ENCODE data around the gene NTNG2.
"Not testable (repeated sequence)": the region's sequence is repeated elsewhere in the genome, so short reads cannot be mapped to it uniquely, and the experiment has no call there.

NTNG2 gene, protein sequence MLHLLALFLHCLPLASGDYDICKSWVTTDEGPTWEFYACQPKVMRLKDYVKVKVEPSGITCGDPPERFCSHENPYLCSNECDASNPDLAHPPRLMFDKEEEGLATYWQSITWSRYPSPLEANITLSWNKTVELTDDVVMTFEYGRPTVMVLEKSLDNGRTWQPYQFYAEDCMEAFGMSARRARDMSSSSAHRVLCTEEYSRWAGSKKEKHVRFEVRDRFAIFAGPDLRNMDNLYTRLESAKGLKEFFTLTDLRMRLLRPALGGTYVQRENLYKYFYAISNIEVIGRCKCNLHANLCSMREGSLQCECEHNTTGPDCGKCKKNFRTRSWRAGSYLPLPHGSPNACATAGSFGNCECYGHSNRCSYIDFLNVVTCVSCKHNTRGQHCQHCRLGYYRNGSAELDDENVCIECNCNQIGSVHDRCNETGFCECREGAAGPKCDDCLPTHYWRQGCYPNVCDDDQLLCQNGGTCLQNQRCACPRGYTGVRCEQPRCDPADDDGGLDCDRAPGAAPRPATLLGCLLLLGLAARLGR

DNA sequence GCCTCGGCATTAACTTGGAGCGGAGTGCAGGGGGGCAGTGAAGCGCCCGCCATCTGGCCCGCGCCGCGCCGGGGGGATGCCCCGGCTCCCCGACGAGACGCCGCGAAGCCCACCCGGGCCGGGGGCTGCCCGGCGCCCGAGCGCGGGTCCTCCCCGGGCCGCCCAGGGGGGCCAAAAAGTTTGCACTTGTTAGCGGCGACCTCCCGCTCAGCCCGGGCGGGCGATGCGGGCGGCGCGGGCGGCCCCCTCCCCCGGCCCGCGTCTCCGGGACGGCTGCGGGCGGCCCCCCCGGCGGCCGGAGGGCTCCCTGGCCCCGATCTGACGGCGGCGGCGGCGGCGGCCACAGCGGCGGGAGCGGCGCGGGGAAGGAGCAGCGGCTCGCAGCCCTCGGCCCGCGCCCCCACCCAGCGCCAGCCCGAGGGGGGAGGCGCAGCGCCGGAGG is at the start of gene NTNG2:
Gene NTNG2, plus strand, starts transcription at position 316 of the 442 bp plus-strand sequence. CDS start 4,774 bp downstream, outside the sequence.
- no peak for DNase-seq (ENCODE audit: low read depth in 2 of 2)

DNA sequence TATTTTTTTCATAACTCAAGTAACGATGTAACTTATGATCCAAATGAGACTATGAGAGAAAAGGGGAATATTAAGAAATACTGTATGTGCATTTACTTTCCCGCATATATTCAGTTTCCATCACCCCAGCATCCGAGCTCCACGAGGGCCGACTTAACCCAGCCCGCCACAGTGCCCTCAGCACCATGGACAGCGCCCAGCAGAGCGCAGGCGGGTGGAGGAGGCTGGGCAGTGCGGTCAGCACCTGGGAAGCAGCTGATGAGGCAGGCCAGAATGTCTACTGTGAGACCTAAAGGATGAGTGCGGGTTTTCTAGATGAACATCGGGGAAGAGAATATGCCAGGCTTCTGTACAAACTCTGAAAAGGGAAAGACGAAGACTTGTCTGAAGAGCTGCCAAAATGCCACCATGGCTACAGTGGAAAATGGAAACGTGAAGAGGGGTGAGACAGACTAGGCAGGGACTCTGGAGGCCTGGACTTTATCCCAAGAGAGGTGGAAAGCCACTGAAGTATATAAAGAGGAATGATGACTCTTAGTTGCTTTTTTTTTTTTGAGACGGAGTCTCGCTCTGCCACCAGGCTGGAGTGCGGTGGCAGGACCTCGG is 47.7 kb upstream of the NTNG2 start:
- DNase-seq (ENCODE audit: low read depth in 2 of 2) = no peak

DNA sequence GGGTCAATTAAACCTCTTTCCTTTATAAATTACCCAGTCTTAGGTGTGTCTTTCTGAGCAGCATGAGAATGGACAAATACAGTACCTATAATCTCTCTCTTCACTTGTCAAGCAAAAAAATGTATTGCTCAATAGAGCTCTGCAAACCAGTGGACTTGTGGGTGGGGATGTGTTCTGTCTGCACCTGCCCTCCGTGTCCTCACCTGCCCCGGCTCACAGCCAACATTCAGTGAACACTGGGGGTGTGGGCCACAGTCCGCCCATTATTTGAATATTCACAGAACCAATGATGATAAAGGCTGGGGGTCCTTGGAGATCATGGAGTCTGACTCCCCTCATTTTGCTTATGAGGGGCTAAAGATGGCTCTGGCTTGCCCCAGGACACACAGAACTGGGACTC is 45.3 kb upstream of the NTNG2 start:
- no peak for DNase-seq (ENCODE audit: low read depth in 2 of 2)

DNA sequence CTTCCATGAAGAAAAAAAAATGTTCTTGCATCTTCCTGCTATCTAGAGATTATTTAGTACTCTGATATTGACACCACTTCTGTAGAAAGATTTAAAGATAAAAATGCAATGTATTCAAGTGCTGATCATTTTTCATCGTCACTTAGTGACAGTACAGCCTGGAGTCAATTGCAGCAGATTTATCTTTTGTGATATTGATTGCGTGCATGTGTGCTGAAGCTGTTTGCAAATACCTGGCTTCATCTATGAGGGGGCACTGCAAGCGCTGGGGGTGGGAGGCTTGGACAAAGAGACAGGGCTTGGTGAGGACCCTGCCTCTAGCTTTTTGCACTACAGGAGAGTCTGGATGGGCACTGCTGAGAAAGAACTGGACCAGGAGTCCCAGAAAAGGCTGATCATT is 44.2 kb upstream of the NTNG2 start:
- DNase-seq (ENCODE audit: low read depth in 2 of 2) = no peak

DNA sequence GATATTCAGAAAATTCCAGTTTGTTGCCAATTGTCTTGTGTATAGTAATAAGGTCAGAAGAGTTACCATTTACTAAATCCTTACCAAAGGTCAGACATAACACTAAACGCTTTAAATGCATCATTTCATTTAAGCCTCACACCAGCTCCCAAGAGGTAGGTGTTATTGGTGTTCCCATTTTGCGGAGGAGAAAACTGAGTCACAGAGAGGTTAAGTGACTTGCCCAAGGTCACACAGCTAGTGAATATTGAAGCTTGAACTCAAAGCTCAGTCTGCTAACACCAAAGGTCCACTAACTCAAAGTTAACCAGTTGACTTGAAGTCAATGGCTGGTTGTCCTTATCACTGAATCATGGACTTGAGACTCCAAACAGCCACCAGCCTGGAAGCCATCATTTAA is 40.8 kb upstream of the NTNG2 start:
- no peak for DNase-seq (ENCODE audit: low read depth in 2 of 2)

DNA sequence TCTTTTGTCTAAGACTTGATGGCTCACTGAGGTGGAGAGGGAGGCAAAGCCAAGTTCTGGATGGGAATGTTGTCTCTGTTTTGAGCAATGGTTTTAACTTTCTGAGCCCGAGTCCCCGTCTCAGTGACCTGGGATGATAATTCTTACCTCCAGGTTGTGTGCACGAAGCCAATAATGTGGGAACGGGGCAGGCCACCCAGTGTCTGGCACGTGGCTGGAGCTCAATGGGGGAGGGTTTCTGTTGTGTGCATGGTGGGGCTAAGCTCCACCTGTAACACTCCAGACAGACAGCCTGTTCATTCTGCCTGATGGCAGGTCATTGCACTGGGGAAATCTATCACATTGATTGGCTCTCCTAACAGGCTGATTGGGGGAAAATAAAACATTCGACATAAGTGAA is 37.1 kb upstream of the NTNG2 start:
- no peak for DNase-seq (ENCODE audit: low read depth in 2 of 2)

DNA sequence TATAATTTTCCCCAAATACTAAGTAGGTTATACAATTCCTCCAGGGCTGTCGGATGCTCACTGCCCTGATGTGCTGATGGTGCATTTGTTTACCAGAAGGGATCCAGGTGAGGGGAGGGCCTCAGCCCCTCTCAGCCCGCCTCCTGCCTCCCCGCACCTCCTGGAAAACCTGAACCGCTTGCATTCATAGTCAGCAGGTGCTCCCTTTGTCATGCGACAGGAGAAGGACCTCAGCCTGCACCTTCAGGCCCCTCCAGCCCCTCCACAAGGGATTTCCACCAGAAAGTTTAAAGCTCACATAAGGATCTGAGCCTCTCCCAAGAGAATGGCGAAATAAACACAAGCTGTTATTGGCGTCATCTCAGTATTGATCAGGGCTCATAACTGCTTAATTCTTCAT is 36.5 kb upstream of the NTNG2 start:
- no peak for DNase-seq (ENCODE audit: low read depth in 2 of 2)

DNA sequence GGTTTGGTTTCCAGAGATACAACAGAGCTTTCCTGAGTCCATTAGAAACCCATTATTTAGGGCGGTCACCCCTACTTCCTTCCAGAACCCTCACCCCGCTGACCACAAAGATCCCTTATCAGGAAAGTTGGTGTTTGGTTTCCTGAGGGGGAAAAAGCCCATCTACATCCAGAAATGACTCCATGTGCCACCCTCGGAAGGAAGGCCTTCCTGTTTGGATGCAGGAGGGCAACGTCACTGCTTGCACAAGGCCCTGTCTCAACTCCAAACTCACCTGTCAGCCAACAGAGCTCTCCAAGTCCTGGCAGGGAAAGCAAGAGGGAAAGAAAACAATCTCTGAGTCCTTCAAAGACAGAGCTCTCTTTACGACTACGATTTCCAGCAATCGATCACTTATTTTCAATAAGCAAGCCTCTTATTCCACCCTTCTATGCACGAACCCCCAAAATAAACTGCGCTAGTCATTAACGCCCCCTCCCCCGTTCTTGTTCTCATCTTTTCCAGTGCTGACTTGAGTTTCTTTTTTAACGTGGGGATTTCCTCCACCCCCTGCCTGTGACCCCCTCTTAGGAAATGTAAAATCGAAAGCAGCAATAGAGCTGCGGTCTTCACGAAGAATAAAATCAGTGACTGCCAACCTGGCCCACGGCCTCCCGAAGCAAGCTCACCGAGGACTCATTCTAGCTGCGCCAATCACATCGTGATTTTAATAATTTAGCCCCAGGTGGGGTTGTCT is 35.7 kb upstream of the NTNG2 start:
- DNase-seq (ENCODE audit: low read depth in 2 of 2) = no peak

DNA sequence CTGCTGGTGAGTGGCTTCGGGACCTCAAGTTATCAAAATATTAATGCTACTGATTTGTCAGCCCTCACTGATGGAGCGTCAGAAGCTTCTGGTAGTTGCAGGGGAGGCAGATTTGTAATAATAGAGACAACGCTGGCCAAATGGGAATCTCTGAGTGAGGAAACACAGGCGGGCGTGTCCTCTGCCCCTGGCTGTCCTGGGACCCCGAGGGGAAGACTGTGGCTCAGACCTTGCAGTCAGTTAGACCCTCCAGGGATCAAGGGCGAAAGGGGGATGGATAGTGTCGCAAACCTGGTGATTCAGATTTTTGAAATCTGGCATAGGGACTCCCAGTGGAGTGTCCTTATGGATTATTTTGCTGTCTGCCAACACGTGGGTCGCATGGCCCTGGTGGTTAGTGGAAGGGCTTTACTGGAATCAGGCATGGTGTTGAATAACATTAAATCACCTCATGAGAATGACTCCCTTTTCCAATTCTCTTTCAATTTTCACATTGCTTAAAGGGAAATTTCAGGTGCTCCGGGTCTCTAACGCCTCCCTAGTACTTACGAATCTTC is 35.1 kb upstream of the NTNG2 start:
- DNase-seq (ENCODE audit: low read depth in 2 of 2) = no peak

DNA sequence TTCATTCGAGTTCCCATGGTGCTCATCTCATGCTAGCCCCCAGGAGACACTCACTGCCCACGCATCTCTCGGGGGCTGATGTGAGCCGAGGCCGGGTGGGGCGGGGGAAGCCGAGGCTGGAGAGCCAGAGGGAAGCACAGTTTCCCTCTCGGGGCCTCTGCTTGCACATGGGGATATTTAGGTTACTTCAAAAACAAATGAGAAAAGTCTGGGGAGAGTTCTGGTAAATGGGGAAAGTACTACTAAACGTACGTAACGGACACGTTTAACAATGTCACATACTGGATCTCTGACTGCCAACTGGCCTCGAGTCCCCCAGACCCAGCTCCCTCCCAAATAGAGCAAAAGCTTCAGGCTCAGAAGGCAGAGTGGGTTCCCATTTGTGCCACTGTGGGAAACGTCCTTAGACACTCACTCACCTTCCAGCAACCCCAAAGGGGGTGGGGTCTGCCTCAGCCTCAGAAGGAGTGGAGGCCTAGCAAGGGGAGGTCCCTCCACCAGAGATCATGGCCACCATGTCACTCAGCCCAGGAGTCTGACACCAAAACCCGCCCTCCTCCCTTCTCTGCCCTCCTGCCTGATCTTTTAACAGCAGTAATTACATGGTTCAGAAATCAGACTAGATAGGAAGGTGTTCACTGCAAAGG is 33.8 kb upstream of the NTNG2 start:
- DNase-seq (ENCODE audit: low read depth in 2 of 2) = no peak

DNA sequence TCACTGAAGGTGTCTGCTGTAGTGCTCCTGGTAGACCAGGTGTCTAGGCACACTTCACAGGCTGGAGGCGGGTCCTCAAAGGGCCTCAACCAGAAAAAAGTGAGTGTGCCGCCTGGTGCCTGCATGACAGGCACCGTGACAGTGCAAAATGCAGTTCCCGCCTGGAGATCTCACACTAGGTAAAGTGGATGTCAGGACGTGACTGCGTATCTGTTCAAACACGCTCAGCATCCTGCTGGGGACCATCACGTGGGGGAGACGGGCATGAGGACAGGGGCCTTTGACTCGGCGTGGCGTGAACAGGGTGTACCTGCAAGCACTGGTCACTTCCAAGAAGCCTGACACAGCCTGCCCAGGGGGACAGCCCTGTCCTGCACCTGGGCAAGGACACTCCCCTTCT is 32.3 kb upstream of the NTNG2 start:
- no peak for DNase-seq (ENCODE audit: low read depth in 2 of 2)

DNA sequence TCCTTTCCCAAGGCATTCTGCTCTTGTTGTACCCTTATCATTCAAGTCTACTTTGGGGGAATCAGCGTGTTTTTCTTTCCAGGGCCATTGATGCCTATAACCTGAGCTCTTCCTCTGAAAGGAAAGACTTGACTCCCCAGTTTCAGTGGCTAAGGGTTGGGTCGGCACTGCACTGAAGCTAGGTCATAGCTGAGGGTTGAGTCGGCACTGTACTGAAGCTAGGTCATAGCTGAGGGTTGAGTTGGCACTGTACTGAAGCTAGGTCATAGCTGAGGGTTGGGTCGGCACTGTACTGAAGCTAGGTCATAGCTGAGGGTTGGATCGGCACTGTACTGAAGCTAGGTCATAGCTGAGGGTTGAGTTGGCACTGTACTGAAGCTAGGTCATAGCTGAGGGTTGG is 27.8 kb upstream of the NTNG2 start:
- not testable (repeated sequence) for DNase-seq (ENCODE audit: low read depth in 2 of 2)

DNA sequence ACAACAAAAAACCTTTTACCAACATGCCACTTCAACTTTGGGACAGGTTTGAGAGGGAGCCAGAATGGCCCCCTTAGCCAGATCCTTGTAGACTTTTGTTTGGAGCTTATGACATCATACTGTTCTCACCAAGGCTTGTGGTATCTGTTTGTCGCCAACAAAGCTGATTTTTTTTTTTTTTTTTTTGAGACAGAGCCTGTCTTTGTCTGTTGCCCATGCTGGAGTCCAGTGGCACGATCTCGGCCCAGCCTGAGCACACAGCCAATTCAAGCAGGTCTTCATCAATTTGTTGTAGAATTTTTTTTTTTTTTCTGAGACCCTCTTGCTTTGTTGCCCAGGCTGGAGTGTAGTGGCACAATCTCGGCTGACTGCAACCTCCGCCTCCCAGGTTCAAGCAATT is 26.4 kb upstream of the NTNG2 start:
- no peak for DNase-seq (ENCODE audit: low read depth in 2 of 2)

DNA sequence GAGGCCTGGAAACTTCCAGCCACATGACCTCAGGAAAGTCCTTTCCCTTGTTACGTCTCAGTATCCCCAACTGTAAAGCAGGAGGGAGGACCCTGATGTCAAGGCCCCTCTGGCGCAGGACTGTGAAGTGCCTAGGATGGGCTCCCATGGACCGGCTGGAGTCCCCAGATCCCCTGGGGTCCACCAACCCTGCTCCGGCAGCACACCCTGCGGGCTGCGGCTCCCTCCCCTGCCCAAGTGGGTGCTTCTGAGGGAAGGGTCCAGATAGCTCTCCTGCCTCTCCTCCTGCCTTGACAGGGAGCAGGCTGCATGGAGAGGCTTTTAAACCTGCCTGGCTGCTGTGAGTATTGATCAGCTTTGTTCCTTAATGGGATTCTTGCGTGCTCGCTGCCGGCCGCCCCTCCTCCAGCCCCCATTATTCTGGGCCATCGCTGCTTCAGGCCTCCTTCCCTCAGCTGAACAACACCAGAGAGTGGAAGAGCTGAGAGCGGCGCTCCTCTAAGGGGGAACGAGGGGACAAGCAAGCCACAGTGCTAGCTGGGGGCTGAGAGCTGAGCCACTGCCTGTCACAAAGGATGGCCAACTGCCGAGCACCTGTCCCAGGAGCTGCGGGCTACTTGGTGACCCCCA is 25.6 kb upstream of the NTNG2 start:
- no peak for DNase-seq (ENCODE audit: low read depth in 2 of 2)

DNA sequence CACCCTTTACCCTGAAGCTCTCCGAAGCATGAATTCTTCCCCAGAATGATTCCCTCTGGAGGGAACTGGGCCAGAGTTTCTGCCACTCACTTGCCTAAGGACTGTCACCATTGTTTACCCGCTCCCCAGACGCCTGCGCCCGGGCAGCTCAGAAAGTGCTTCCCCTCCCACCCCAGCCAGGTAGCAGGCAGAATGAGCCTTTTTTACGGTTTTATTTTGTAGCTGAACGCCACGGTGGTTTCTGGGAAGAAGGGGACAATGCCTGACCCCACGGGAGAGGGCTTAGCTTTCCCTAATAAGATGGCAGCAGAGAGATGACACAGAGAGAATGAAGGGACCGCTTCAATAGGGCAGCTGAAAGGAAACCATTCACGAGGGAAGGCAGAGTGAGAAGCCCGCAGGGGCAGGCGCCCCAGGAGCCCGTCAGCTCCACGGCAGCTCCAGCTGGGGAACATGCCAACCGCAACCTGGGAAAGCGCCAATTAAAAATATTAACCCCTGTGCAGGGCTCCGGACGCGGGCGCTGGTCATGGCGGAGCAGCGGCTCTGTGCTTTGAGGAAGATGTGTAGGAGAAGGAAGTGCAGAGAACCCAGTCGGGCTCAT is 20.4 kb upstream of the NTNG2 start:
- DNase-seq (ENCODE audit: low read depth in 2 of 2) = no peak

DNA sequence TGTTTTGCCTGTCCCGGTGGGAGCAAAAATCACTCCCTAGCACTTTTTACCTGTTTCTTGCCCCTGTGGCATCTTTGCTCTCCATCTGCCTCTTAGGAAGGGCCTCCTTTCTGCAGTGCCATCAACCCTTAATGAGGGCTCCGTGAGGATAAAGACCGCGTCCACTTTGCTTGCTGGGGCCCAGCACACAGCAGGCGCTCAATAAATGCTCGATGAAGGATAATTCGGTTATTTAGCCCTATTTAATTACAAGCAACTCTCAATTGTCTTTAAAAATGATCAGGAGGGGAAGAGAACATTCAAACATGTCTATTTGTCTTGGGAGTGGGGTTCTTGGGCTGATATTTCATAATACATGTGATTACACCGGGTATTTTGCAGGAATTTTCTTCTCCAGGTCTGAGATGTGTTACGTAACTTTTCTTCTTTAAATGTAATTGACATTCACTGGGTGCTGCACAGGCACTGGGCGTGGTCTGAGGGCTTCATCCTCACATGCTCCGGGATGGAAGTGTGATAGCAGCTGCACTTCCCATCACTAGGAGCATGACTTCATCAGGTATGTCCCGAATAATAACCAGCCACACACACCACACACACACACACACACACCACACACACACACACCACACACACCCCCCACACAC is 19.8 kb upstream of the NTNG2 start:
- no peak for DNase-seq (ENCODE audit: low read depth in 2 of 2)

DNA sequence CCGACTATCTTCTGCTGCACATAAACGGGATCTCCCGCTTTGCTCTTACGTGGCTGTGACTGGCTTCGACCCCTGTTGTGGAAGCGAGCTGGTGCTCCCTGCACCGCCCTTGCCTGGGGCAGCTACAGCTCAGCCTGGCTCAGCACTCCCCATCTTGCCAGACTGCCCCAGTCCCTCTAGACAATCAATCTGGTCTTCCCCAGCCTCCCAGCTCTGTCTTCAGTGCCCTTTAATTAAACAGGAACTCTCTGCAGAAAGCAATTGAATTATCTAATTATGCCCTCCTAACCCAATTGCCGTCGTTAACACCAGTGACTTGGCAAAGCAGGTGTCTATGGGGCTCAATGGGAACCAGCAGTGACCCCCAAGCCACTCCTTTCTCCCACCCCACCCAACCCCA is 18.9 kb upstream of the NTNG2 start:
- no peak for DNase-seq (ENCODE audit: low read depth in 2 of 2)

DNA sequence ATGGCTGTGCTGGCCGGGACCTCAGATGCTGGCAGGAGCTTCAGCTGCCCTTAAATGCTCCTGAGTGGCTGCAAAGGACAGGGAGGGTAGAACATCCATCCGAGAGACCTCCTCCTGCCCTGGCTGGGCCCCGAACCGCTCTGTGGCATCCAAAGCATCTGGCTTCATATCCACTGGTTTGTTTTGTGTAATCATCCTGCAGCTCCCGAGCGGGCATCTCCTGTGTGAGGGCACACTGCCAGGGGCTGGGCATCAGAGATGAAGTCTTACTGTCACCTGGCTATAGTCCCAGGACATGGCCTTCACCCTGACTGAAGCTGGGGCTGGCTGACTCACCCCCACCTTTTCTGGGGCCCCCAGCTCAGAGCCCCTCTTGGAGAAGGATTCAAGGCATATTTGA is 18.5 kb upstream of the NTNG2 start:
- no peak for DNase-seq (ENCODE audit: low read depth in 2 of 2)

DNA sequence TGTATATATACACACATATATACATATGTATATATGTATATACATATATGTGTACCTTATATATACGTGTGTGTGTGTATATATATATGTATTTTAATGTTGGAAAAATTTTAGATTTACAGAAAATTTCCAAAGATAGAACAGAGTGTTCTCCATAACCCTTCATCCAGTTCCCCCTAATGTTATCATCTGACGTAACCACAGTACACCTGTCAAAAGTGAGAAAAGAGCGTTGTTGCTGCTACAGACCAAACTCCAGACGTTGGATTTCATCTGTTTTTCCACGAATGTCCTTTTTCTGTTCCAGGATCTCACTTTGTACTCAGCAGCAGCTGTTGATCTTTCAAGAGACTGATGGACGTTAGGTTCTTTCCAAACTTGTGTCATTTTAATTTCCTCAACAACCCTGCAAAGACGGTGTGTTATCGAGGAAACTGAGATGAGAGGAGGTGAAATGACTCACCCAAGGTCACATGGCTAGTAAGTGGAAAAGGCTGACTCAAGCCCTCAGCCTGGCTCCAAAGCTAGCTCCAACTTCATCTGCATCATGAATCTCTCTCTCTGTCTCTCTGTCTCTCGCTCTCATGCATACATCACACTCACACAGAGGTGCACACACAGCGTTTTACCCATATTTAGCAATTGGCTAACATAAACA is 17.0 kb upstream of the NTNG2 start:
- no peak for DNase-seq (ENCODE audit: low read depth in 2 of 2)

DNA sequence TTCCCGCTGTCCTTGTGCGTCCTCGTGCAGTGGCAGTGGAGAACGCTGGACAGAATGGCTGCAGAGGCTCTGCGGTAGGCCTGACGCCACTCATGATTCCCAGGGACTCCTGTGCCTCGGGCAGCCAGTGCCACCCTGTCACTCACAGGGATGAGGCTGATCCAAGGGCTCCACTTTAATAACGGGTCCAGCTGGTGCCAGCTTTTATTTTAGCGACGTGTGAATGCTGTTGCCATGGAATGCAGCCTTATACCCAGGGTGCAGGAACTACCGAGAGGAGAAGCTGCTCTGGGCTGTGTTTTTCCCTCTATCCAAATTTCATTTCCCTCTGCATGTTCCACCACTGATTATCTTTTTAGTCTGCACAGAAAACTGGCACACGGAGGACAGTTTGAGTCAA is 15.8 kb upstream of the NTNG2 start:
- no peak for DNase-seq (ENCODE audit: low read depth in 2 of 2)
